Heart left ventricle (tissue), 16 donors: ENCODE measurements around the gene FOXP4. TPM values are rescaled to one million over a fixed set of nuclear protein-coding genes. Genes with fewer than 3 reads are reported as not detected.
A peak's percentile ranks its signal among the peaks of the same experiment; 100 is the strongest.

ENCODE experiments used
- ATAC-seq, 4 donors: fragments of 200-7000 bp; cut with Tn5 transposase; one replicate each; pipeline ENCODE4 v1.9.1; 2020 to 2022; ENCODE audit warnings: moderate library complexity in 4 of 4, mild to moderate bottlenecking in 3 of 4, moderate number of reproducible peaks in 1 of 4
- DNase-seq, 5 donors: peaks; one replicate each; pipeline ENCODE4 v3.0.0-alpha.2; 2020
- H3K27ac ChIP-seq, 12 donors: fragments of 200-600 bp; sonication (generic) in 4 of 12; one replicate each; pipeline versions ENCODE4 v1.5.0 to v1.8.0; 2016 to 2022; ENCODE audit warnings: mild to moderate bottlenecking in 2 of 12
- H3K27me3 ChIP-seq, 9 donors: fragments of 200-600 bp; sonication (generic) in 2 of 9; one replicate each; pipeline versions ENCODE4 v1.5.1 to v1.8.0; 2016 to 2022; ENCODE audit warnings: mild to moderate bottlenecking in 3 of 9
- H3K36me3 ChIP-seq, 9 donors: fragments of 200-600 bp; sonication (generic) in 2 of 9; one replicate each; pipeline versions ENCODE4 v1.5.0 to v1.8.0; 2018 to 2022; ENCODE audit warnings: mild to moderate bottlenecking in 2 of 9
- H3K4me1 ChIP-seq, 12 donors: fragments of 200-600 bp; sonication (generic) in 4 of 12; one replicate each; pipeline versions ENCODE4 v1.5.0 to v1.8.0; 2016 to 2022; ENCODE audit warnings: mild to moderate bottlenecking in 3 of 12
- H3K4me3 ChIP-seq, 12 donors: fragments of 200-600 bp; sonication (generic) in 4 of 12; one replicate each; pipeline versions ENCODE4 v1.5.0 to v1.8.0; 2017 to 2022; ENCODE audit warnings: mild to moderate bottlenecking in 9 of 12, moderate library complexity in 4 of 12
- H3K9me3 ChIP-seq, 12 donors: fragments of 200-600 bp; sonication (generic) in 4 of 12; one replicate each; pipeline versions ENCODE4 v1.5.0 to v1.8.0; 2016 to 2022; ENCODE audit warnings: mild to moderate bottlenecking in 1 of 12
- POLR2A ChIP-seq, 2 donors: fragments of 450-650 bp; IDR thresholded peaks; one replicate each; pipeline ENCODE4 v1.6.1; 2017; ENCODE audit warnings: antibody characterized with exemption in 2 of 2, mild to moderate bottlenecking in 2 of 2, moderate library complexity in 2 of 2
- WGBS, 4 donors: extraction: QIAGEN DNeasy Blood & Tissue Kit in 2 of 4; methylation state at CpG; one replicate each; pipeline versions ENCODE4 v1.1.5 to v1.1.7; 2013 to 2018; 5-methylcytosine and 5-hydroxymethylcytosine counted together
- intact Hi-C, 10 donors: fragments of 100-400 bp; cut with DNase I; formaldehyde crosslinking; loops; one replicate each; pipeline versions ENCODE4 v1.11.1 to v1.14.2; 2022
- polyA plus RNA-seq, 2 donors: library from polyadenylated mRNA; stranded (reverse); fragments of 200-250 nt; gene quantifications; one replicate each; pipeline ENCODE4 v1.2.3, GENCODE V29; 2013
- total RNA-seq, 9 donors: library from RNA; depleted of rRNA in 2 of 9; stranded (reverse); fragments of >200 nt in 2 of 9; fragmentation: NEBNext Ultra II Directional in 3 of 9; extraction: Animal tissue kit (Norgen Biotek cat#: 25700) in 3 of 9; gene quantifications; one replicate each; pipeline versions ENCODE4 v1.1.0 to v1.2.4, GENCODE V29; 2016 to 2023
- TF ChIP-seq, protein P1 (sequence below), 12 donors: fragments of 200-600 bp; sonication (generic) in 4 of 12; IDR thresholded peaks; one replicate each; pipeline versions ENCODE4 v1.5.0 to v1.8.0; 2018 to 2022; ENCODE audit warnings: antibody characterized with exemption in 12 of 12, mild to moderate bottlenecking in 5 of 12
- donor health status: ischemic (EF 13 %, LVEDD 7.1; RV severe dilation, severe dysfunction).
- donor health status: healthy with polysubstance abuse.
- donor health status: DM: no; HTN: yes; CAD: no.
- donor health status: DM: no; HTN: no; CAD: no.
- donor health status: ischemic (EF 25% LVEDD 6.9; RV normal size, moderate dysfunction).
- donor health status: ischemic (EF 25% LVEDD 5.7; RV mildly dilated, moderate dysfunction).
- donor health status: healthy.
- donor health status: DM: yes; HTN: yes; CAD: no.
- donor health status: ischemic (EF 35%, LVEDD 5.7; RV mildly dilated, moderate dysfunction).
- donor health status: nonischemic (EF 11% LVEDD 7.7; RV severe dilation, severe dysfunction).
- donor health status: DM: yes; HTN: yes; CAD: no.
- donor health status: PGD.
- donor health status: ischemic (EF 29% LVEDD 5.4; RV normal size, mild dysfunction).
- donor health status: nonischemic (EF 23%, LVEDD 6.1; RV moderate dilation, normal function).

FOXP4 gene
- total and polyA plus RNA-seq, 11 donors = 10.9 to 22.5 (median 16.0) TPM

DNA sequence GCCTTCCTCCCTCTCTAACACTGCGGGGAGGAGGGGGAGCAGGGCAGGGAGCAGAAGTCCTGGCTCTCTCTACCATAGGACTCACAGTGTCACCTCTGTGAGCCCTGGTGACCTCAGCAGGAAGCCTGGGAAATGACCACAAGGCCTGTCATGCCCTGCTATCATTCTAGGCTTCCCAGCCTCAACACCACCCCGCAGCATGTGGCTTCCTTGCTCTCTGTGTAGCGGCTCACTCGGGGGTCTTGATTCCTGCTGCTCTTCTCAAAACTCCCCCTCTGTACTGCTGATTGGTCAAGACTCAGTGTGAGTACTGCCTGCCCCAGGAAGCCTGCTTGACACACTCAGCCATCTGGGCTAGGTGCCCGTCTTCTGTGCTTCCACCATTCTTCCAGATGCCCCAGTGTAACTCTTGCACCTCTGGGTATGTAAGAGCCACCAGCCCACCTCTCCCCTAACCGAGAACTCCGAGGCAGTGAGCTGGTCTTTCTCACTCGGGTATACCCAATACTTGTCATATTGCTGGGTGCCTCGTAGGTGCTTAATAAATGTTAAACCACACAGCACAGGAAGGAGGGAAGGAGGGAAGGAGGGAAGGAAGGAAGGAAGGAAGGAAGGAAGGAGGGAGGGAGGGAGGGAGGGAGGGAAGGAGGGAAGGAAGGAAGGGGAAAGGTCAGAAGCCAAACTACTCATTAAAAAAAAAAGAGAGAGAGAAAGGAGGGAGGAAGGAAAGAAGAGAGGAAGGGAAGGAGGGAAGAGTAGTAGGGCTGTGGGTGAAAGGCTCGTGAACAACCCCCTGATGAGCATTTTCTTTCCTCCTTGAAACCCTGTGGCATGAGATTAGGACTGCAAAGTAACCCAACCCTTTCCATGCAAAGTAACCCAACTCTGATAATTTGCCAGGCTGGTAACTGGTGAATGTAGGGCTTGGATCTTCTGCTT, 97.0 kb downstream of the FOXP4 start:
- 71 to 76% (median 75%) methylated on average over 9 to 10 of the region's 10 CpGs for WGBS, 4 donors
- peaks cover 3 to 12% (median 6%) of the 10 kb centered on the region in 12 donors for H3K4me1 ChIP-seq
- no peak overlapping the region for H3K27ac ChIP-seq
- intact Hi-C loops = no loop called here
- no peak overlapping the region for H3K4me3 ChIP-seq
- H3K27me3 ChIP-seq = peaks cover 0 to 13% (median 10%) of the 10 kb centered on the region in 9 donors
- TF ChIP-seq, protein P1, sequence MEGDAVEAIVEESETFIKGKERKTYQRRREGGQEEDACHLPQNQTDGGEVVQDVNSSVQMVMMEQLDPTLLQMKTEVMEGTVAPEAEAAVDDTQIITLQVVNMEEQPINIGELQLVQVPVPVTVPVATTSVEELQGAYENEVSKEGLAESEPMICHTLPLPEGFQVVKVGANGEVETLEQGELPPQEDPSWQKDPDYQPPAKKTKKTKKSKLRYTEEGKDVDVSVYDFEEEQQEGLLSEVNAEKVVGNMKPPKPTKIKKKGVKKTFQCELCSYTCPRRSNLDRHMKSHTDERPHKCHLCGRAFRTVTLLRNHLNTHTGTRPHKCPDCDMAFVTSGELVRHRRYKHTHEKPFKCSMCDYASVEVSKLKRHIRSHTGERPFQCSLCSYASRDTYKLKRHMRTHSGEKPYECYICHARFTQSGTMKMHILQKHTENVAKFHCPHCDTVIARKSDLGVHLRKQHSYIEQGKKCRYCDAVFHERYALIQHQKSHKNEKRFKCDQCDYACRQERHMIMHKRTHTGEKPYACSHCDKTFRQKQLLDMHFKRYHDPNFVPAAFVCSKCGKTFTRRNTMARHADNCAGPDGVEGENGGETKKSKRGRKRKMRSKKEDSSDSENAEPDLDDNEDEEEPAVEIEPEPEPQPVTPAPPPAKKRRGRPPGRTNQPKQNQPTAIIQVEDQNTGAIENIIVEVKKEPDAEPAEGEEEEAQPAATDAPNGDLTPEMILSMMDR (IDR thresholded peaks at IDR 0.05) = no peak
- no peaks in the 10 kb centered on the region for H3K36me3 ChIP-seq
- ATAC-seq (peak in 1 of 4 donors; percentile 10), DNase-seq (peak in 1 of 5 donors; percentile 28)
- H3K9me3 ChIP-seq = no peaks in the 10 kb centered on the region

DNA sequence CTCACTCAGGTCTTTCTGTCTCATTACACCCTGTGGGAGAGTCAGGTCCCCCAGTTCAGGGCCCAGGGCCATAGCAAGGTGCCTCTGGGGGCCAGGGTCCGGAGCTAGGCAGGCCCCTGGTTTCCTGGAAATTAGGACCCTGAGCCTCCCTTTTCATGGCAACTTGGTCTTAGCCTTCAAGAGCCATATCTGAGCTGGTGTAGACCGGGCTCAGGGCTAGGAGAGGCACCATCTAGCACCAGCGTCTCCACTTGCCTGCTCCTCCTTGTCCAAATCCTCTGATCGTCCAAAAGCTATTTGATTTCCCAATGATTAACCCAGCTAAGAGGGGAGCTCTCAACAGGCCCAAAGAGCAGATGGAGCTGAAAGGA, 97.7 kb downstream of the FOXP4 start:
- H3K4me1 ChIP-seq = peaks cover 0 to 5% (median 0%) of the 10 kb centered on the region in 12 donors
- DNase-seq (no peak), ATAC-seq (no peak)
- no peak overlapping the region for H3K4me3 ChIP-seq
- H3K27me3 ChIP-seq = peaks cover 0 to 7% (median 4%) of the 10 kb centered on the region in 9 donors
- no peaks in the 10 kb centered on the region for H3K9me3 ChIP-seq
- 77 to 97% (median 86%) methylated on average over 4 of the region's 4 CpGs for WGBS, 4 donors
- TF ChIP-seq, protein P1 (IDR thresholded peaks at IDR 0.05) = no peak
- TF ChIP-seq POLR2A (IDR thresholded peaks at IDR 0.05) = no peak
- H3K36me3 ChIP-seq = no peaks in the 10 kb centered on the region
- intact Hi-C loops = no loop called here
- no peak overlapping the region for H3K27ac ChIP-seq

DNA sequence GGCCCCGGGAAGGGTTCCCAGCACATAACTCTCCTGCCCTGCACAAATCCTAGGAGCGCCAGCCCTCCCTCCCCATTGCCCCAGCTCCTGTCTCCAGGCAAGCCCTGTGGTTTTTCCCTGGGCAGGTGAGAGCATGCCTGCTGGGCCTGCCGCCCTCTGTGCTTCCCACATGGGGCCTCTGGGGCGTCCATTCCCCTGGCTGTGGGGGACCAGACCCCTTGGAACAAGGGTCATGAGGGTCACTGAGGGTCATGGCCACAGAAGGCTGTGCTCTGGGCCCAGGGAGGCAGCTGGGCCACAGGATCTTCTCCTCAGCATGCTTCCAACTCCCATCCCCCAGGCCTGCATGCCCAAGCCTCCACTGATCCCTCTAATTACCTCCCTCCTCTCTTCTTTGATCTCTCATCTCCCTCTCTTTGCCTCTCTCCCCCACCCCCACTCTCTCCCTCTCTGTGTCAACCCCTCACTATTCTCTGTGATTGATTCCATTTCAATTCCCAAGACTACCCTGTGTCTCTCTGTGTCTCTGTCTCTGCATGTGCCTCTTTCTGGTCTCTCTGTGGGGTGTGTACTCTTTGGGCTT, 98.2 kb downstream of the FOXP4 start:
- Histone ChIP-seq H3K27ac (no peak overlapping the region), H3K27me3 (peaks cover 0 to 1% (median 0%) of the 10 kb centered on the region in 9 donors), H3K4me1 (peaks cover 0 to under 1% (median 0%) of the 10 kb centered on the region in 12 donors), H3K4me3 (no peak overlapping the region), H3K9me3 (no peaks in the 10 kb centered on the region), H3K36me3 (no peaks in the 10 kb centered on the region)
- intact Hi-C loops = no loop called here
- WGBS, 4 donors = 82 to 91% (median 91%) methylated on average over 4 of the region's 4 CpGs
- DNase-seq (no peak), ATAC-seq (no peak)
- TF ChIP-seq POLR2A (IDR thresholded peaks at IDR 0.05) = no peak
- TF ChIP-seq, protein P1 (IDR thresholded peaks at IDR 0.05) = no peak

DNA sequence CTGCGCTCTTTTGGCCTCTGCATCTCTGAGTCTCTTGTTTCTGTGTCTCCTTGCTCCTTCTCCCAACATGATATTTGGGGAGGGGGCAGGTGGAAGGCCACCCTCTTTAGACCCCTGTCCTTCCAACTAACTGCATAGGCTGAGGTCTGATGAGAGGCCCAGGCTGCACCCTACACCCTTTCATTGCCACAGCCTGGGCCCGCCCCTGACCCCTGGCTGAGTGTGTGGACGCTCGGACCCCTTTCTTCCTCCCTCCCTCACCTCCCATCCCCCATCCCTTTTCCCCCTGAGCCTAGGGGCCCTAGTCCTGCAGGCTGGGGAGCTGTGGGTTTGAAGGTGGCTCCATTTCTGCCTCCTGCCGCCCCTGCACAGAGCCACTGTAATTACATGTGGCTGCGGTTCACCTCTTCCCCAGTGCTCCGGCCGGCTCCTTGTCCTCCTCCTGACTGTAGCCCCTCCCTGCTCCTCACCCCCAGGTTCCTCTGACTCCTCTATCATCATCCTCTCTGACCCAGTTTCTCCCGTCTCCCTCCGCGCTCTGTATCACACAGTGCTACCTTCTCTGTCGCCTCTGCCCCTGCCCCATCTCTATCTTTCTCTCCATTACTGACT, 98.9 kb downstream of the FOXP4 start:
- Histone ChIP-seq H3K9me3 (no peaks in the 10 kb centered on the region), H3K27ac (no peak overlapping the region), H3K4me1 (no peaks in the 10 kb centered on the region), H3K36me3 (no peaks in the 10 kb centered on the region), H3K4me3 (no peak overlapping the region), H3K27me3 (no peaks in the 10 kb centered on the region)
- ATAC-seq (no peak), DNase-seq (peak in 1 of 5 donors; percentile 7)
- TF ChIP-seq, protein P1 (IDR thresholded peaks at IDR 0.05) = no peak
- no peak for TF ChIP-seq POLR2A (IDR thresholded peaks at IDR 0.05)
- WGBS, 4 donors = 81 to 93% (median 85%) methylated on average over 12 of the region's 12 CpGs
- intact Hi-C loops = no loop called here
